Lower lobe of right lung (tissue), 2 donors: ENCODE data around the gene MAPT. TPM values are rescaled to one million over a fixed set of nuclear protein-coding genes. Genes with fewer than 3 reads are reported as not detected.

Experiments
- ATAC-seq, 2 donors: fragments of 200-7000 bp; cut with Tn5 transposase; one replicate each; pipeline ENCODE4 v1.9.1; 2020 to 2022; ENCODE audit warnings: mild to moderate bottlenecking in 2 of 2, moderate library complexity in 2 of 2
- DNase-seq: peaks from one replicate; pipeline ENCODE4 v3.0.0-alpha.2; 2020
- H3K27ac ChIP-seq: fragments of 200-600 bp; one replicate; pipeline ENCODE4 v1.8.0; 2022
- H3K27me3 ChIP-seq: fragments of 200-600 bp; one replicate; pipeline ENCODE4 v1.8.0; 2022; ENCODE audit warnings: low read depth
- H3K36me3 ChIP-seq: fragments of 200-600 bp; one replicate; pipeline ENCODE4 v1.8.0; 2022; ENCODE audit warnings: mild to moderate bottlenecking
- H3K4me1 ChIP-seq: fragments of 200-600 bp; one replicate; pipeline ENCODE4 v1.8.0; 2022
- H3K4me3 ChIP-seq: fragments of 200-600 bp; one replicate; pipeline ENCODE4 v1.8.0; 2022; ENCODE audit warnings: mild to moderate bottlenecking
- H3K9me3 ChIP-seq: fragments of 200-600 bp; one replicate; pipeline ENCODE4 v1.8.0; 2022
- intact Hi-C: fragments of 100-400 bp; cut with DNase I; formaldehyde crosslinking; loops from one replicate; pipeline ENCODE4 v1.11.0; 2022
- total RNA-seq: library from RNA; stranded (reverse); fragmentation: NEBNext Ultra II Directional; extraction: Animal tissue kit (Norgen Biotek cat#: 25700); gene quantifications from one replicate; pipeline ENCODE4 v1.2.1, GENCODE V29; 2021
- TF ChIP-seq, protein P1 (sequence below): fragments of 200-600 bp; IDR thresholded peaks from one replicate; pipeline ENCODE4 v1.8.0; 2022; ENCODE audit warnings: antibody characterized with exemption, mild to moderate bottlenecking
- donor health status: DM: no; HTN: yes; CAD: no; lungs with severe emphysema.

The MAPT gene
- total RNA-seq, 1 donor from 2014 or later = 5.5 TPM

DNA sequence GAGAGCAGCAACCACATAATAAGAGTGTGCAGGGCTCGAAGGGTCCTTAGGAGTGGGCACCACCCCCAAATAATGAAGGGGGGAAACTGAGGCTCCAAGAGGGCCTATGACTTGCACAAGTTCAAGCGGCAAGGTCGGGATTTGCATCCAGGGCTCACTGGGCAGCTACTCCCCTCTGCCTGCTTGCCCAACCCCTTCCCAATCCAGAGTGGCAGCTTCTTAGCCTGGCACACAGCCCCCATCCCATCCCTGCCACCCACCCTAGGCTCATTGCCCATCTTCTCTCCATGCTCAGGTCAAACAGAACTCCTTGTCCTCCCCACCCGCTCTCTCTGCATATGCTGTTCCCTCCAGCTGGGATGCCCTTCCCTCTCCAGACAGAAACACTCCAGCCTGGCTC lies 47.3 kb upstream of the MAPT start:
- H3K27ac ChIP-seq = no peak overlapping the region
- intact Hi-C loops = no loop called here
- ATAC-seq = no peak
- no peaks in the 10 kb centered on the region for H3K36me3 ChIP-seq
- TF ChIP-seq, protein P1, sequence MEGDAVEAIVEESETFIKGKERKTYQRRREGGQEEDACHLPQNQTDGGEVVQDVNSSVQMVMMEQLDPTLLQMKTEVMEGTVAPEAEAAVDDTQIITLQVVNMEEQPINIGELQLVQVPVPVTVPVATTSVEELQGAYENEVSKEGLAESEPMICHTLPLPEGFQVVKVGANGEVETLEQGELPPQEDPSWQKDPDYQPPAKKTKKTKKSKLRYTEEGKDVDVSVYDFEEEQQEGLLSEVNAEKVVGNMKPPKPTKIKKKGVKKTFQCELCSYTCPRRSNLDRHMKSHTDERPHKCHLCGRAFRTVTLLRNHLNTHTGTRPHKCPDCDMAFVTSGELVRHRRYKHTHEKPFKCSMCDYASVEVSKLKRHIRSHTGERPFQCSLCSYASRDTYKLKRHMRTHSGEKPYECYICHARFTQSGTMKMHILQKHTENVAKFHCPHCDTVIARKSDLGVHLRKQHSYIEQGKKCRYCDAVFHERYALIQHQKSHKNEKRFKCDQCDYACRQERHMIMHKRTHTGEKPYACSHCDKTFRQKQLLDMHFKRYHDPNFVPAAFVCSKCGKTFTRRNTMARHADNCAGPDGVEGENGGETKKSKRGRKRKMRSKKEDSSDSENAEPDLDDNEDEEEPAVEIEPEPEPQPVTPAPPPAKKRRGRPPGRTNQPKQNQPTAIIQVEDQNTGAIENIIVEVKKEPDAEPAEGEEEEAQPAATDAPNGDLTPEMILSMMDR = no peak
- no peak overlapping the region for H3K4me3 ChIP-seq
- no peaks in the 10 kb centered on the region for H3K4me1 ChIP-seq
- H3K9me3 ChIP-seq = no peaks in the 10 kb centered on the region
- no peak for DNase-seq
- H3K27me3 ChIP-seq = peaks cover 13% of the 10 kb centered on the region

DNA sequence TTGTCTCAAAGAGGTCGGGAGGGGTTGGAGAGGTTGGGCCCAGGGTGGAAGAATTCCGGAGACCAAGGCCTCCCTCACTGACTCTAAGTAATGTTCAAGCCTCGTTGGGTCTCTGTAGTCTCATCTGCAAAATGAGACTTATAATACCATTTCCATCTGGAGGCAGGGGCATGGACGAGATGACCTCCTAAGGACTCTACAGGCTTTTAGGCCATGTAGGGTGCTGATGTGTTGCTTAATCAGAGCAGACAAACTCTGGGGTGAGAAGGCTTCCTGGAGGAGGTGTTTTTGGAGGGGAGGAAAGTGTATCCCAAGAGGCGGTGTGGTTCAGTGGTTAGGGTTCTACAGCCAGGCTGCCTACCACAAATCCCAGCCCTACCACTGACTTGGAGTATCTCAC lies 46.6 kb upstream of the MAPT start:
- intact Hi-C loops = no loop called here
- H3K36me3 ChIP-seq = no peaks in the 10 kb centered on the region

DNA sequence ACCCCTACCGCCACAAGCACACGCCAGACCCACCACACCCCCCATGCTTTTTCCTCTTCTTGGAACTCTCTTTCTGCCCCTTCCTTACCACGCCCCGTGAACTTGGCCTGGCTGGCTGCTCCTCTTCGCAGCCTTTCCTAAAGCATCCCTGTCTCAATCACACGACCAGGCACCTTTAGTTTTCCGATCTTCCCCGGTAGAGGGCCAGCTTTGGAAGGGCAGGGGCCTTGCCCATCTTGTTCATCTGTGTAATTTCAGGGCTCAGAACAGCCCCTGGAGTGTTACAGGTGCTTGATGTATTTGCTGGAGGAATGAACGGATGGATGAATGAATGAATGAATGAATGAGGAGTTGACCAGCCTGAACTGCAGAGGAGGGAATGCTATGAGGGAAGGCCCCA lies 45.9 kb upstream of the MAPT start:
- Histone ChIP-seq H3K27ac (no peak overlapping the region), H3K9me3 (no peaks in the 10 kb centered on the region), H3K4me1 (no peaks in the 10 kb centered on the region), H3K4me3 (no peak overlapping the region), H3K36me3 (no peaks in the 10 kb centered on the region), H3K27me3 (peaks cover 23% of the 10 kb centered on the region)
- intact Hi-C loops = no loop called here
- DNase-seq = no peak
- TF ChIP-seq, protein P1 = no peak
- no peak for ATAC-seq

More for the DNA sequence above, 46.6 kb upstream of the MAPT start:
- no peaks in the 10 kb centered on the region for H3K4me1 ChIP-seq
- DNase-seq = no peak
- TF ChIP-seq, protein P1 = no peak
- H3K27me3 ChIP-seq = peaks cover 17% of the 10 kb centered on the region
- no peaks in the 10 kb centered on the region for H3K9me3 ChIP-seq
- no peak for ATAC-seq
- H3K4me3 ChIP-seq = no peak overlapping the region
- H3K27ac ChIP-seq = no peak overlapping the region

DNA sequence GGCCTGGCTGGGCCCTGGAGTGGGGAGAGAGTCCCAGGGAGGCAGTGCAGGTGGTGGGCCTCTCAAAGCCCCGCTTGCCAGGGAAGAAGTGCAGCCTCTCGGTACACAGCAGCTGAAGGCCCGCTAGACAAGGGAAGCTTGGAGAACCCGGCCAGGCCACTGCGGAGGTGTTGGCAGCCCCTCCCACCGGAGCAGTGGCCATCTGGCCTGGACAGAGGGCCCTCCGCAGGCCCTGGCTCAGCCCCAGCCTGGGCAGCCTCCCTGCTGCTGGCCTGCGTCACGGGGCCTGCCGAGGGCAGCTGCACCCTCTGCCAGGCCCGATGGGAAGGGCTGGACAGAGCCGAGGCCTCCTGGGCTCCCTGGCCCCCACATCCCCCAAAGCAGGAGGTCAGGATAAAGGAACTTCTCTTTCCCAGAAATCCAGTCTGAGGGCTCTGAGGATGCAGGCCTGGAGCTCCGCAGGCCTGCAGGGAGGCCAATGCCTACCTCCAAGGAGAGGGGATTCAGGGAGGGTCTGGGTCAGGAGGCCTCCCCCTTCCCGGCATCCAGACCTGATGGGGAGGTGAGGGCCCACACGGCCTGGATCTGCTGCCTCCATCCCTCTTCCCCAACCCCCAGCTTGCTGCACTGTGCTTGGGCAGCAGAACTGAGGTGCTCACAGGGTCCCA lies 45.4 kb upstream of the MAPT start:
- no peaks in the 10 kb centered on the region for H3K4me1 ChIP-seq
- H3K36me3 ChIP-seq = no peaks in the 10 kb centered on the region
- H3K9me3 ChIP-seq = no peaks in the 10 kb centered on the region
- intact Hi-C loops = no loop called here
- peaks cover 29% of the 10 kb centered on the region for H3K27me3 ChIP-seq
- no peak overlapping the region for H3K27ac ChIP-seq
- TF ChIP-seq, protein P1 = no peak
- DNase-seq = no peak
- ATAC-seq = no peak
- no peak overlapping the region for H3K4me3 ChIP-seq

DNA sequence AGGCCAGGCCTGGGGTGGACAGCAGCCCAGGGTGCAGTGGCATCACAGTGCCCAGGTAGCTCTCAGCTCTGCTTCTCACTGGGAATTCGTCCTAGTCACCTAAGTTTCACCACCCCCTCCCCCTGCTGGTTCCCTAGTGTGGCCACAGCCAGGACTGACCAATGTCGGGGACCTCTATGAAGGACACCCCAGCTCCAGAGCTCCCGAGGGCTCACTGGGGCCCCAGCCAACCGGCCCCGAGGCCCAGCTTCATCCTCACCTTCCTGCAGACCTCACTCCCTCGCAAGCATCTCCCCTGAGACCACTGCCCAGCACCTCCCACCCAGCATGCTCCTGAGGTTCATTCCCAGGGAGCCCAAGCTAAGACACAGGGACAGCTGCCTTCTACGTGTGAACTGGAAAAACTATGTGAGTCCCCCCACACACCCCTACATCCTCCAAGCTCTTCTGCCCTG lies 44.8 kb upstream of the MAPT start:
- Histone ChIP-seq H3K36me3 (no peaks in the 10 kb centered on the region), H3K9me3 (no peaks in the 10 kb centered on the region), H3K27ac (no peak overlapping the region), H3K4me1 (no peaks in the 10 kb centered on the region), H3K4me3 (no peak overlapping the region), H3K27me3 (peaks cover 30% of the 10 kb centered on the region)
- no peak for ATAC-seq
- TF ChIP-seq, protein P1 = no peak
- no peak for DNase-seq
- intact Hi-C loops = no loop called here
